Measurements from ENCODE around the gene ZNF644. TPM values are rescaled to one million over a fixed set of nuclear protein-coding genes. Genes with fewer than 3 reads are reported as not detected.
A peak's percentile ranks its signal among the peaks of the same experiment; 100 is the strongest.

ZNF644 gene
- total and polyA plus RNA-seq, 4 donors, result 12.2 to 121 (median 35.5) TPM

- no peak for ATAC-seq (ENCODE audit: insufficient read depth, low FRiP score)
These were observed 4.9 kb upstream of the ZNF644 start for GRCh38 chr1:91026777-91027176.

GRCh38 chr1:91026320-91026719 lies 4.5 kb upstream of the ZNF644 start:
- H3K27ac ChIP-seq (ENCODE audit: low read depth in 1 of 2, low read length in 1 of 2), result no peak overlapping the region
- 54 to 75% methylated on average over 4 of the region's 4 CpGs for WGBS, 2 donors
- DNase-seq (peak in 1 of 3 donors; percentile 13), ATAC-seq (ENCODE audit: insufficient read depth, low FRiP score) (no peak)
- H3K36me3 ChIP-seq (ENCODE audit: control insufficient read depth in 4 of 4, insufficient read depth in 4 of 4, low read length in 4 of 4), result peaks cover 0 to under 1% (median 0%) of the 10 kb centered on the region in 4 donors
- H3K9me3 ChIP-seq (ENCODE audit: control insufficient read depth in 4 of 4, insufficient read depth in 3 of 4, low read length in 3 of 4), result no peaks in the 10 kb centered on the region
- H3K9ac ChIP-seq (ENCODE audit: insufficient read depth in 1 of 2, low read length in 2 of 2), result no peak overlapping the region
- H3K27me3 ChIP-seq (ENCODE audit: control insufficient read depth in 3 of 3, insufficient read depth in 3 of 3, low read length in 2 of 3), result no peaks in the 10 kb centered on the region
- TF ChIP-seq CTCF (IDR thresholded peaks at IDR 0.05; ENCODE audit: control extremely low read depth, extremely low read depth), result no peak
- H3K4me3 ChIP-seq, result no peak overlapping the region
- H3K4me1 ChIP-seq (ENCODE audit: control insufficient read depth in 5 of 5, insufficient read depth in 5 of 5, low read length in 5 of 5), result peaks cover 3 to 7% (median 3%) of the 10 kb centered on the region in 5 donors

More at GRCh38 chr1:91026777-91027176, 4.9 kb upstream of the ZNF644 start:
- Histone ChIP-seq H3K36me3 (ENCODE audit: control insufficient read depth in 4 of 4, insufficient read depth in 4 of 4, low read length in 4 of 4) (no peaks in the 10 kb centered on the region), H3K4me1 (ENCODE audit: control insufficient read depth in 5 of 5, insufficient read depth in 5 of 5, low read length in 5 of 5) (peaks cover 3 to 7% (median 3%) of the 10 kb centered on the region in 5 donors), H3K9ac (ENCODE audit: insufficient read depth in 1 of 2, low read length in 2 of 2) (no peak overlapping the region), H3K27me3 (ENCODE audit: control insufficient read depth in 3 of 3, insufficient read depth in 3 of 3, low read length in 2 of 3) (no peaks in the 10 kb centered on the region), H3K4me3 (no peak overlapping the region), H3K9me3 (ENCODE audit: control insufficient read depth in 4 of 4, insufficient read depth in 3 of 4, low read length in 3 of 4) (no peaks in the 10 kb centered on the region), H3K27ac (ENCODE audit: low read depth in 1 of 2, low read length in 1 of 2) (no peak overlapping the region)
- TF ChIP-seq CTCF (IDR thresholded peaks at IDR 0.05; ENCODE audit: control extremely low read depth, extremely low read depth), result no peak
- 82 to 87% methylated on average over 1 of the region's 1 CpG for WGBS, 2 donors
- DNase-seq, result peak in 1 of 3 donors; percentile 11

- no peak for ATAC-seq (ENCODE audit: insufficient read depth, low FRiP score)
- TF ChIP-seq CTCF (IDR thresholded peaks at IDR 0.05; ENCODE audit: control extremely low read depth, extremely low read depth), result no peak
- Histone ChIP-seq H3K27me3 (ENCODE audit: control insufficient read depth in 3 of 3, insufficient read depth in 3 of 3, low read length in 2 of 3) (no peaks in the 10 kb centered on the region), H3K36me3 (ENCODE audit: control insufficient read depth in 4 of 4, insufficient read depth in 4 of 4, low read length in 4 of 4) (peaks cover 0 to 5% (median 0%) of the 10 kb centered on the region in 4 donors), H3K4me1 (ENCODE audit: control insufficient read depth in 5 of 5, insufficient read depth in 5 of 5, low read length in 5 of 5) (peaks cover 3 to 21% (median 3%) of the 10 kb centered on the region in 5 donors), H3K27ac (ENCODE audit: low read depth in 1 of 2, low read length in 1 of 2) (no peak overlapping the region), H3K9me3 (ENCODE audit: control insufficient read depth in 4 of 4, insufficient read depth in 3 of 4, low read length in 3 of 4) (no peaks in the 10 kb centered on the region), H3K9ac (ENCODE audit: insufficient read depth in 1 of 2, low read length in 2 of 2) (no peak overlapping the region), H3K4me3 (no peak overlapping the region)
- 64 to 68% methylated on average over 3 of the region's 3 CpGs for WGBS, 2 donors
- DNase-seq, result peak in 2 of 3 donors; percentile 16 to 19
These were observed 2.8 kb upstream of the ZNF644 start for GRCh38 chr1:91024481-91025119.

All from lung (tissue), 12 donors.